Smooth muscle cell (in vitro differentiated cells): ENCODE data around the gene TCP11. TPM values are rescaled to one million over a fixed set of nuclear protein-coding genes. Genes with fewer than 3 reads are reported as not detected.

Experiments
- DNase-seq: peaks from one replicate; lab custom pipeline; 2025; ENCODE audit not compliant: unreplicated experiment; lab: John Stamatoyannopoulos, UW
- H2AFZ ChIP-seq: fragments of 200-600 bp; sonication (generic); 2 replicates; pipeline ENCODE4 v1.6.0; 2016; ENCODE audit warnings: antibody characterized with exemption, low read depth, mild to moderate bottlenecking
- H3F3A ChIP-seq: fragments of 200-600 bp; sonication (generic); 2 replicates; pipeline ENCODE4 v1.6.0; 2017; ENCODE audit warnings: antibody characterized with exemption, low read depth
- H3K27ac ChIP-seq: fragments of 200-600 bp; sonication (generic); 2 replicates; pipeline ENCODE4 v1.5.1; 2016; ENCODE audit warnings: low read depth, mild to moderate bottlenecking
- H3K27me3 ChIP-seq: fragments of 200-600 bp; sonication (generic); 2 replicates; pipeline ENCODE4 v1.6.1; 2016; ENCODE audit warnings: low read depth, mild to moderate bottlenecking
- H3K36me3 ChIP-seq: fragments of 200-600 bp; sonication (generic); 2 replicates; pipeline ENCODE4 v1.5.1; 2016; ENCODE audit warnings: low read depth
- H3K4me1 ChIP-seq: fragments of 200-600 bp; sonication (generic); 2 replicates; pipeline ENCODE4 v1.5.1; 2016; ENCODE audit warnings: low read depth
- H3K4me2 ChIP-seq: fragments of 200-600 bp; sonication (generic); 2 replicates; pipeline ENCODE4 v1.6.0; 2016; ENCODE audit warnings: mild to moderate bottlenecking
- H3K4me3 ChIP-seq: fragments of 200-600 bp; sonication (generic); 2 replicates; pipeline ENCODE4 v1.5.1; 2016; ENCODE audit warnings: mild to moderate bottlenecking
- H3K79me2 ChIP-seq: fragments of 200-600 bp; sonication (generic); 2 replicates; pipeline ENCODE4 v1.6.0; 2016; ENCODE audit warnings: low read depth, mild to moderate bottlenecking
- H3K9ac ChIP-seq: fragments of 200-600 bp; sonication (generic); 2 replicates; pipeline ENCODE4 v1.6.0; 2016; ENCODE audit warnings: low read depth
- H3K9me3 ChIP-seq: fragments of 200-600 bp; sonication (generic); replicated peaks from 2 replicates; pipeline ENCODE4 v1.5.1; 2016; ENCODE audit warnings: low read depth
- H4K20me1 ChIP-seq: fragments of 200-600 bp; sonication (generic); 2 replicates; pipeline ENCODE4 v1.6.0; 2016; ENCODE audit warnings: low read depth
- CTCF ChIP-seq: fragments of 200-600 bp; sonication (generic); IDR thresholded peaks from 2 replicates; pipeline ENCODE4 v1.5.1; 2017; ENCODE audit warnings: borderline replicate concordance, mild to moderate bottlenecking, antibody characterized with exemption; ENCODE audit not compliant: insufficient read depth, poor library complexity, severe bottlenecking
- WGBS: methylation state at CpG from one replicate; pipeline ENCODE4 v1.1.7; 2016; ENCODE audit warnings: low lambda C conversion rate; 5-methylcytosine and 5-hydroxymethylcytosine counted together
- polyA plus RNA-seq: library from polyadenylated mRNA; unstranded; fragments of >200 nt; fragmentation: Nextera tagmentation; extraction: Ambion mirVana; gene quantifications from 2 replicates; pipeline ENCODE4 v1.2.1, GENCODE V29; 2016
- total RNA-seq: library from RNA; depleted of rRNA; stranded (reverse); fragments of >200 nt; gene quantifications from 2 replicates; pipeline ENCODE4 v1.2.3, GENCODE V29; 2014

TCP11 gene
- total and polyA plus RNA-seq, 2 experiments from 2014 or later = 0.64 TPM; not detected in 1

DNA sequence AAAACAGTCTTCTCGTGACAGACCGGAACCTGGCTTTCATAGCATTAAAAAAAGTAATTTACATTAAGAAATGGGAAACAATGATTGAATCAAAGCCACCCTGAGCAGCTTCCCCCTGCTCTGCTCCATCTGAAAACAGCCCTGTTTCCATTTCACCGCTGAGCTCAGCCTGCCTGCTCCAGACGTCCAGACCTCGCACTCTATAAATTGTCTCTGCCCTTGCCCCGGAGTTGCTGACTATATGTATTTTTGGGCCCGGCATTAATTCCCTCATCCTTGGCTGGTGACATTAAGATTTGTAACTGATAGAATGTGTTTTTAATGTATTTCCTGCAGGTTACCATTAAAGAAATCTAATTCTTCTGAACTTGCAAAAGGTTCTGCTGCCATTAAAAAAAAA, 22.7 kb upstream of the TCP11 start:
- Histone ChIP-seq H2AFZ (no peak overlapping the region), H3K79me2 (no peaks in the 10 kb centered on the region), H3K27ac (no peak overlapping the region), H3K36me3 (no peaks in the 10 kb centered on the region), H3K27me3 (no peaks in the 10 kb centered on the region), H3K4me3 (no peak overlapping the region), H3F3A (no peaks in the 10 kb centered on the region), H3K4me2 (no peak overlapping the region), H4K20me1 (no peaks in the 10 kb centered on the region), H3K4me1 (peaks cover 4% of the 10 kb centered on the region), H3K9me3 (no peaks in the 10 kb centered on the region), H3K9ac (no peak overlapping the region)
- DNase-seq = no peak
- 29% methylated on average over 7 of the region's 7 CpGs for WGBS
- no peak for TF ChIP-seq CTCF

DNA sequence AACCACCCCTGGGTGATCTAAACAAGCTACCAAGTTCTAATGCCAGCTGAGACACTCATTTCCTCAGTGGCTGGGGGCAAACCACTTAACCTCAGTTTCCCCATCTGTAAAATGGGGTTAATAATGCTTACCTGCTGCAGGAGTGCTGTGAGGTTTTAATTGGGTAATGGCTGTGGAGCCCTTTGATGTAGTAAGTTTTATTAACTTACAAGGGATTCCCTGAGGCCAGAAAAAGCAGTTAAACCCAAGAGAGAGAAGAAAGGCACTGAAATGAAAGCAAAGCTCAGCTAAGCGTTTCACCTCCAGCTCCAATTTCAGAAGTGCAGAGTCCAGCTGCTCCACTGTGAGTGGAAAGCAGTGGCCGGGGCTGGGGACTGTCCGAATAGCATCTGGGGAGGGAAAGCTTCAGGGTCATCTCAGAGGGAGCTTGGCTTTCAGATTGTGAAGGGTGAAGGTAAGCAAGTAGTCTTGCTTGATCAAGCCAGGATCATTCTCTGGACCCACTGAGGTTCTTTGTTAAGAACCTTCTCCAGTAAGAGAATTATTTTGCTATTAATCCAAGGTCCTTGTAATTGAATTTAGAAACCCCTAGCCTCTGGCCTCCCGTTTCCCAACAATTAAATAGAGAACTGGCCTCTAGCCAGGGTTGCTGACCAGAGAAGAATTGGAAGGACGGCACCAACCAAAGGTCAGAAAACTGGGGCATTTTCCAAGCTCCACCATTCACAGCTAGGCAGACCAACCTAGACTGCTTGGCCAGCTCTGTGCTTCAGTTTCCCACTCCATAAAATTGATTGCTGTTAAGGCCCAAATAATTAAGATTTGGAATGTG, 20.9 kb upstream of the TCP11 start:
- no peak overlapping the region for H3K27ac ChIP-seq
- WGBS = 84% methylated on average over 5 of the region's 5 CpGs
- TF ChIP-seq CTCF = no peak
- no peaks in the 10 kb centered on the region for H3K27me3 ChIP-seq
- H3F3A ChIP-seq = no peaks in the 10 kb centered on the region
- H3K79me2 ChIP-seq = no peaks in the 10 kb centered on the region
- H3K9ac ChIP-seq = no peak overlapping the region
- H3K9me3 ChIP-seq = no peaks in the 10 kb centered on the region
- no peak overlapping the region for H2AFZ ChIP-seq
- no peak overlapping the region for H3K4me3 ChIP-seq
- H4K20me1 ChIP-seq = no peaks in the 10 kb centered on the region
- peaks cover 4% of the 10 kb centered on the region for H3K4me1 ChIP-seq
- H3K4me2 ChIP-seq = no peak overlapping the region
- H3K36me3 ChIP-seq = no peaks in the 10 kb centered on the region
- DNase-seq = no peak

DNA sequence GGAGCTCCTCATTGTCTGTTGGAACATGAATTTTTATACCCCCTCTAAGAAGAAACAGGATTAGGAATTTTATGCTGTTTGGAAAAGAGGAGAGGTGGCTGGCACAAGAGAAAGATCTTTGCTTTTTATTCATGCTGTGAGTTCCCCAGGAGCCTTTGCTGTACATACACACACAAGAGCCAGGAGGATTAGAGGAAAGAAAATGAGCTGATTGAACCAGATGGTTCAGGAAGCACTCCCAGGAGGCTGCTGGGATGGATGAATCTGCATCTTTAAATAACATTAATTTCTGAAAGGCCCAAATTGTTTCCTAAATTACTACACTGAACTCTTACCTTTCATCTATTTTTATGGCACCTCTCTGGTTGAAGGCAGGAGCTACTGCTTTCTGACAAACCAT, 20.1 kb upstream of the TCP11 start:
- DNase-seq = no peak
- no peak overlapping the region for H2AFZ ChIP-seq

More for the DNA sequence above, 20.1 kb upstream of the TCP11 start:
- Histone ChIP-seq H3K4me2 (no peak overlapping the region), H3K9me3 (no peaks in the 10 kb centered on the region), H3K9ac (no peak overlapping the region), H3K4me1 (peaks cover 4% of the 10 kb centered on the region), H3K27ac (no peak overlapping the region), H3K79me2 (no peaks in the 10 kb centered on the region), H4K20me1 (no peaks in the 10 kb centered on the region), H3F3A (no peaks in the 10 kb centered on the region), H3K36me3 (no peaks in the 10 kb centered on the region), H3K4me3 (no peak overlapping the region), H3K27me3 (no peaks in the 10 kb centered on the region)
- TF ChIP-seq CTCF = no peak
